Measurements from ENCODE around the gene GPD1. TPM values are rescaled to one million over a fixed set of nuclear protein-coding genes. Genes with fewer than 3 reads are reported as not detected.
A peak's percentile ranks its signal among the peaks of the same experiment; 100 is the strongest.

GPD1 gene
- total RNA-seq, 2 experiments from 2014 or later = 0.16 to 0.20 TPM

GRCh38 chr12:50101663-50102062 lies 2.1 kb upstream of the GPD1 start:
- no peak for TF ChIP-seq CTCF (IDR thresholded peaks at IDR 0.05)
- no peak overlapping the region for H3K27ac Mint-ChIP-seq
- POLR2A ChIA-PET = no interaction called here
- H3K36me3 Mint-ChIP-seq (ENCODE audit: low read depth) = peaks cover 30% of the 10 kb centered on the region
- CTCF ChIA-PET = interaction anchor here (0.5 to 6.7 kb wide), 4 partner anchors 9 to 62 kb away, joined by 3 to 54 read pairs (median 18); partner anchors contain the start of gene COX14
- no peak for DNase-seq
- no peaks in the 10 kb centered on the region for H3K27me3 Mint-ChIP-seq
- H3K4me3 Mint-ChIP-seq = no peak overlapping the region
- H3K9me3 Mint-ChIP-seq = no peaks in the 10 kb centered on the region
- intact Hi-C loops (cut with micrococcal nuclease) = no loop called here
- no peaks in the 10 kb centered on the region for H3K4me1 Mint-ChIP-seq (ENCODE audit: low read depth)
- no peak for ATAC-seq

- TF ChIP-seq CTCF (IDR thresholded peaks at IDR 0.05) = no peak
- no peak overlapping the region for H3K4me3 Mint-ChIP-seq
- ATAC-seq (no peak), DNase-seq (no peak)
- no peaks in the 10 kb centered on the region for H3K27me3 Mint-ChIP-seq
- CTCF ChIA-PET = interaction anchor here (0.7 to 6.7 kb wide), 4 partner anchors 8 to 63 kb away, joined by 3 to 54 read pairs (median 18); partner anchors contain the start of gene COX14
- peaks cover 26% of the 10 kb centered on the region for H3K36me3 Mint-ChIP-seq (ENCODE audit: low read depth)
- H3K9me3 Mint-ChIP-seq = no peaks in the 10 kb centered on the region
- POLR2A ChIA-PET = no interaction called here
- intact Hi-C loops (cut with micrococcal nuclease) = no loop called here
- H3K27ac Mint-ChIP-seq = no peak overlapping the region
- H3K4me1 Mint-ChIP-seq (ENCODE audit: low read depth) = no peaks in the 10 kb centered on the region
Observed at GRCh38 chr12:50102131-50102531, 1.7 kb upstream of the GPD1 start.

- ChIA-PET POLR2A (interaction anchor here (0.9 kb wide), 1 partner anchor 10 kb away, joined by 3 read pairs; no protein-coding TSS in a partner anchor), CTCF (interaction anchor here (1.4 to 6.7 kb wide), 4 partner anchors 8 to 73 kb away, joined by 3 to 54 read pairs (median 18); partner anchors contain the start of gene COX14)
- Mint-ChIP-seq H3K27me3 (no peaks in the 10 kb centered on the region), H3K27ac (peak overlapping the region; percentile 20), H3K9me3 (no peaks in the 10 kb centered on the region), H3K36me3 (ENCODE audit: low read depth) (peaks cover 25% of the 10 kb centered on the region), H3K4me3 (no peak overlapping the region), H3K4me1 (ENCODE audit: low read depth) (no peaks in the 10 kb centered on the region)
- no peak for TF ChIP-seq CTCF (IDR thresholded peaks at IDR 0.05)
- intact Hi-C loops (cut with micrococcal nuclease) = no loop called here
- no peak for ATAC-seq
- no peak for DNase-seq
Observed at GRCh38 chr12:50102646-50103309, 1.0 kb upstream of the GPD1 start.

GRCh38 chr12:50103351-50103750 lies 457 bp upstream of the GPD1 start:
- ChIA-PET POLR2A (interaction anchor here (0.9 to 1.3 kb wide), 2 partner anchors 9 to 19 kb away, joined by 3 to 5 read pairs; no protein-coding TSS in a partner anchor), CTCF (interaction anchor here (0.6 to 6.7 kb wide), 6 partner anchors 8 to 72 kb away, joined by 3 to 54 read pairs (median 4); partner anchors contain the start of genes CERS5, COX14 and SMARCD1)
- Mint-ChIP-seq H3K27me3 (no peaks in the 10 kb centered on the region), H3K36me3 (ENCODE audit: low read depth) (peaks cover 19% of the 10 kb centered on the region), H3K9me3 (no peaks in the 10 kb centered on the region), H3K4me1 (ENCODE audit: low read depth) (no peaks in the 10 kb centered on the region), H3K27ac (no peak overlapping the region), H3K4me3 (no peak overlapping the region)
- intact Hi-C loops (cut with micrococcal nuclease) = no loop called here
- no peak for ATAC-seq
- DNase-seq = no peak
- TF ChIP-seq CTCF (IDR thresholded peaks at IDR 0.05) = no peak

Data from activated CD8-positive, alpha-beta T cell treated with anti-CD3 and anti-CD28 coated beads for 36 hours (primary cell).